HG03342 (cell line): ENCODE data around the gene COMMD6.
"Not testable (repeated sequence)": the region's sequence is repeated elsewhere in the genome, so short reads cannot be mapped to it uniquely, and the experiment has no call there.

Experiments
- ATAC-seq: cut with Tn5 transposase; IDR thresholded peaks from one replicate; pipeline ENCODE4 v1.9.1; 2021; ENCODE audit warnings: mild to moderate bottlenecking, moderate library complexity; ENCODE audit not compliant: unreplicated experiment

Gene COMMD6

DNA sequence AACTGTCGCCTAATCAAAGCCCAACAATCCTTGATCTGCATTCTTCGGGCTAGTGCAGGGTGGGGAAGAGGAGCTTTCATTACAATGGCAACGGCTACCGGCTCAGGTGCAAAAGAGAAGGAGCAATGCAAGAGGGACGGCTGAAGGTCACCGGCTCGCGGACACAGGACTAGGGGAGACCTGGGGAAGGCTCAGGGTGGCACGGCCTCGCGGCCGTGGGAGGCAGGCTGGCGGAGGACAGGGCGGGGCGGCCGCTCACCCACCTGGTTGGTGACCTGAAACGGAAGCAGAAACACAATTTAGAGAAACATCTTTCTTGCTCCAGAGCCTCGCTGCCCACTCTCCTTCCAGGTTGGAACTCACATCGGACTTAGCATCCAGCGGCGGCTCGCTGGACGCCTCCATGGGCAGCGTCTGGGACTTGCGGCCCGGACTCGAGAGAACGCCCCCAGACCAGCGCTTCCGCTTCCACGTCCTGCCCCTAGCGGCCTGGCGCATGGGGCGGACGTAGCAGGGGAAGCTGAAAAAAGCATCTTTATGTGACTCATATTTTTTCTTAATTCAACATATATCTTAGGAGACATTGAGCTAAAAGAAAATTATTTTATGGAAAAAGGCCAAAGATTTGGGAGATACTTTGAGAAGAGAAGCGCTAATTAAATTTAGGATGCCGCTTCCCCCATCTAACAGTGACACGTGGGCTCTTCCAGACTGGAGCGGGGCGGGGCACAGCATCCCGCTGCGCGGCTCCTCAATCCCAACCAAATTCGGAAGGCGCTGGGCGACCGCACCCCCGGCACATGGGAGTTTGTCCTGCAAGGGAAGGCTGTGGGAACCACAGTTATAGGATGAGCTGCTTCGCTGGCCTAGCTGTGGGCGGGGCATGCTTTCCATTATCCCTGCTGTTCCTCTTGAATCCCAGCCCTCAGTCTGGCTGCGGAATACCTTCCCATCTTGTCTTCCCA lies at the start of gene COMMD6:
TSS of gene COMMD6 (minus strand) at position 441 of the 965 bp plus-strand sequence. CDS start at position 405, 36 bp downstream.
- peak; percentile 97 for ATAC-seq

DNA sequence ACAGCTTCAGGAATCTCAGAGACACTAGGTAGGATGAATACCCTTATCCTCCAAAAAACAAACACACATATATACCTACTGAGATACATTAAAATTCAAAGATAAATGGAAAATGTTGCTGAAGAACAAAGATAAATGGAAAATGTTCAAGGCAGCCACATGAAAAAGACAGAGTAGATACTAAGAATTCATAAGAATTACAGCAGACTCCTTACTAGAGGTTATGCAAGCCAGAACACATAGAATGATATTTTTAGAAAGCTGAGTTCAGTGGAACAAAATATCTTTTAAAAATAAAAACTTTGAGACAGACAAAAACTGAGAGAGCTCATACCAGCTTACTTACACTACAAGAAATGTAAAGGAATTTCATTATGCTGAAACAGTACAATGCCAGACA lies 47.5 kb upstream of the COMMD6 start:
- ATAC-seq, result no peak

DNA sequence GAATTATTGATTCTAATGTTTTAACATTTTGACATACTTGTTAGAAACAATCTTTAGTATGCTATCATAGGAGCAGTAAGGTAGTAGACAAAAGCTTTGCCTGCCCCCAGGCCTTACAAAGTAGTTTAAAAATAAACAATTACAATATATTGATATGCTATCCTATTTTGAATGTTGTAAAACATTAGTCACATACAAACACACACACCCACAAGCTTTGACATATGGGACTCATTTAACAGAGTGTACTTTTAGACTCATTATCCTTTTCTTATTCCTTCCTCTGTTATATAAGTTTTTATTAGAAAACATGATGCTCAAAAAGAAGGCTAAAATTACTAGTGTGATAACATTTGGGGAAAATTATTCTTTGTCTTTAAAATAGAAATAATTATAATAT lies 45.5 kb upstream of the COMMD6 start:
- no peak for ATAC-seq

DNA sequence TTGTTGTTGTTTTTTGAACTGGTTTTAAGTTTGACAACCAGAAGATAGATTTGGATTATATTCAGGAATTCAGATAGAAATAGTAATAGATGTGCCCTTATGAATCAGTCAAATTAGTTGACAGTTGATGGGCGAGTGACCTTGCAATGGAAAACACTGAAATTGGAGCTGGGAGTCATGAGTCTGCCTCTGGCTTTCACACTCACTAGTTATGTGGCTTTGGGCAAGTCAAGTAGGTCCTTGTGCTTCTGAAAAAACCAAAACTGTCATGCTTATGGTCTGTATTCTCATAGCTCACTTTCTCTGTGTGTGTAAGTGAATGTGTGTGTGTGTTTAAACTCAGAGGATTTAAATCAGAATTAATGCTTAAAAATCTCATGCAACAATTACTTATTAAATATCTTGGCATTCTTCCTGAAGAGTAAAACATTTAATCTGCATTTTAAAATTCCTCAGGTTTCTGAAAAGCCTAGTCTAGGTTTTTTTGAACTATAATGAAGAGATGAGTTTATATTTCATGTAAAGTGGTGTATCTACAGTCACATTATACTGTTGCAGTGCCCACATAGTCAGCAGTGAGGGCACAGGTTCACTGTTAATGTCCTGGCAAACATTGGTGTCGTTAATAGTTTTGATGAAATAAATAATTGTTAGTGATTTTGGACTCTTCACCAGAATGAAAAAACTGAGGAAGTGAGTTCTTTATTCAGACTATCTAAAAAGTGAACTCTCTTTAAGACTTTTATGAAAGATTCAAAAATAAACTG lies 44.4 kb upstream of the COMMD6 start:
- no peak for ATAC-seq

DNA sequence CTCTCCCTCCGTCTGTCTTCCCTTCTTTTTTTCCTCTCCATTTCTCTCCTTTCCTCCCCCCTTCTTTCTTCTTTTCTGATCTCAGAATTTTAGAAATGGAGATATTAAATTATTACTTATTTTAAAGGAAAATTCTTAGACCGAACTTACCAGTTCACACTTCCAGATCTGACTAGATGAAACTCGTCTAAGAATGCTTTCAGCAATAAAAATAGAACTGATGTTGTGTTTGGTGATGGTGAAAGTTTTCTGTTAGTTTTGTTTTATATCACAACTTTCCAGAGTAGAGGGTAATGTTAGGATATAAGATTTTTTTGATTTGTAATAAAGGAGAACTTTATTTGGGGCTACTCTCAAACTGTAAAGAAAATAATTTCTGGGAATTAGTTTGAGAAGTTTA lies 41.9 kb upstream of the COMMD6 start:
- ATAC-seq, result no peak

DNA sequence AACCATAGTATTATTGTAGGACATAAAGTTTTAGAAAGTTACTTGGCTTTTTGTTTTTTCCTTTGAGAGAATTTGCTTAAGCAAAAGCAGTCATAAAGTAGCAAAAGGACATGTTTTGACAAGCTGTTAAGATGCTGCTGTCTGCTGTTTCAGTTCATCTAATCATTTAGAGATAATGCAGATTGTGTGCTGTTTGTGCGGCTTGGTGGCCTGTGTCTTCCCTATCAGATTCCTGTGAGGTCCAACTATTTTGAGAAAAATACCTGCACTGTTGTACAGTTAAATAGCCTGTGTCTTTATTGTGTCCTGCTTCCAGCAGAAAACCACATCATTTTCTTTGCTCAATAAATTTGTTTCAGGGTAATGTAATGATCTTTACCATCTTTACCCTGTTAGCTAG lies 31.9 kb upstream of the COMMD6 start:
- ATAC-seq, result no peak

DNA sequence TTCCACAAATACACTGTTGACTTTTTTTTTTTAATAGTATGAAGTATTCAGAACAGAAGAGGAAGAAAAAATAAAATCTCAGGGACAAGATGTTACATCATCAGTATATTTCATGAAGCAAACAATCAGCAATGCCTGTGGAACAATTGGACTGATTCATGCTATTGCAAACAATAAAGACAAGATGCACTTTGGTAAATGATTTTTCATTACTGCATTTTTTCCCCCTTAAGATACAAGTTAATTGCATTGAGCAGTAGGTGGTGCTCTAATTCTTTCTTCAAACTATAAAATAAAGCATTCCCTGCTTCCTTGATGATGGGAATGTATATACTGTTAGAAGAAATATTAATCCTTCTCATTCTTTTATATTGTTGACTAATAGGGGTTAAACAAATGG lies 29.0 kb upstream of the COMMD6 start:
- no peak for ATAC-seq

DNA sequence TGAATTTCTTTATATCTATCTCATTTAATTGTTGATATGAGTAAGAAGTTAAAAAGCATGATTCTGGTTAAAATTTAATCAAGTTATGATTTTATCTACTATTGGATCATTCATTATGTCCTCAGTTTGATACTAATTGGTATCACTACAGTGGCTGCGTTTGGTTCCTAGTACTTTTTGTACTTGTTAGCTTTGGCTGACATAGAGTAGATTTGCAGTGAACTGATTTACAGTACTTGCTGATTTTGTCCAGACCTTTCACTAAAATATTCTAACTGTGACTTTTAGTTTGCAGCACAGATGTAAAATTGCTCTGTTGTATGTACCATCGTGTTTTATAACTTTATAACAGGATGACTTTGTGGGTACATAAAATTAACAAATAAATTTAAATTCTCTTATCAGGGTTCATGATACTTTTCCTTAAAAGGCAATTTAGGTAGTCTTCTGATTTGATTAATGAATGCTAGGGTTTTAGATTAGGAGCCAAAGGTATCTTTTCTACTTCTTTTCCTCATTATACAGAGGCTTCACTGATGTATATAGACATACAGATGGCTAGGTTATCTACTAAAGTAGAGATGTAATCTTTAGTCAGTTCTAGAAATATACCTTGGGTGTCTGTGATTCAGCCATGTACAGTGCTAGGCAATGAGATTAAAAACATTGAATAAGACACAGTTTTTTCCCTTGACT lies 20.7 kb upstream of the COMMD6 start:
- ATAC-seq, result no peak

DNA sequence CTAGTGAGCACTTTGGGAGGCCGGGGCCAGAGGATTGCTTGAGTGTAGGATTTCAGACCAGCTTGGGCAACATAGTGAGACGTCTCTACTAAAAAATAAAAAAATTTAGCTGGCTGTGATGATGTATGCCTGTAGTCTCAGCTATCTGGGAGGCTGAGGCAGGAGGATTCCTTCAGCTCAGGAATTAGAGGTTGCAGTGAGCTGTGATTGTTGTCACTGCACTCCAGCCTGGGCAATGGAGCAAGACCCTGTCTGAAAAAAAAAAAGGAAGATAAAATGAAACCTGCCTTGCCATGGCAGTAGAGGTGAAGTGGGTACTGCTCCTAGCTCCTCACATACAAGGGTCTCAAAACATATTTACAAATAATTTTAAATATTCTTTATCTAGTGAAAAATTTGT lies 19.3 kb upstream of the COMMD6 start:
- ATAC-seq, result no peak

DNA sequence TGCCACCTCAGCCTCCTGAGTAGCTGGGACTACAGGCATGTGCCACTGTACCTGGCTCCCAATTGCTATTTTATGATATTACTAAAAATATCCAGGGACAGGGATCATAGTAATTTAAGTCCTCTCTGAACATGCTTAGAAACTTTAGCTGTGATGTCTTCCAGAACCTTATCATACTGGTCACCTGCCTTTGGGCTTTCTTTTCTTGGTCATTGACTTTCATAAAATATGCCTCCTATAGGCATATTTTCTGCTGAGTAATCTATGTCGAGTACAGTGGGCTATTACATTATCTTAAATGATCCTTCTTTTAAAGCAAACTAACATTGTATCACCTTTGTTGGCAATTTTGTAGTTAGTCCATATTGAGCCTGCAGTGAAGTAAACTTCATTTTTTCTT lies 18.2 kb upstream of the COMMD6 start:
- ATAC-seq, result no peak

DNA sequence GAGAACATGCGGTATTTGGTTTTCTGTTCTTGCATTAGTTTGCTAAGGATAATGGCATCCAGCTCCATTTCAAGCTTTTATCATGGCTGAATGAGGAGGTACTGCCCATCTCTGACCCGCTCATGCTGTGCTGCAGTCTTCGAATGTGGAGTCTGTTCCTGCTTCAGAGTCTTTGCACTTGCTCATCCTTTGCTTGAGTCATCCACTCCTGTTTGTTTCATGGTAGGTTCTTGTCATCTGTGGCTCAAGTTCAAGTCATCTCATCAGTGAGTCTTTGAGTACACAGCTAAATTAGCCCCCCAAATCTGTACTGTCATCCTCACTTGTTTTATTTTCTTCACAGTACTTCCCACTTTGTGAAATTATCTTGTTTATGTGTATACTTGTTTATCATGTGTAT lies 17.3 kb upstream of the COMMD6 start:
- no peak for ATAC-seq

DNA sequence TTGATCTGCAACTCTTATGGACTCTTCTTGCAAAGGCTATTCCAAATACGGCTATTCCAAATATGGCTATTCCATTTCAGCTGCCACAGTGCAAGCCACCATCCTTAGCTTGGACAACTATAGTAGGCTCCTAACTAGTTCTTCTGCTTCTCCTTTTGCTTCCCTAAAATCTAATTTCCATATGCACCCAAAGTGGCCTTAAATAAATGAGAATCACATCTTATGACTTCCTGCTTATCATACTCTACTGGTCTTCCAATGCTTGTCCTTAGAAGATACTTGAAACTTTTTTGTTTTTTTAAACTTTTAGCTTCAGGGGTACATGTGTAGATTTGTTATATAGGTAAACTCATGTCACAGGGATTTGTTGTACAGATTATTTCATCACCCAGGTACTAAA lies 16.8 kb upstream of the COMMD6 start:
- ATAC-seq, result no peak

DNA sequence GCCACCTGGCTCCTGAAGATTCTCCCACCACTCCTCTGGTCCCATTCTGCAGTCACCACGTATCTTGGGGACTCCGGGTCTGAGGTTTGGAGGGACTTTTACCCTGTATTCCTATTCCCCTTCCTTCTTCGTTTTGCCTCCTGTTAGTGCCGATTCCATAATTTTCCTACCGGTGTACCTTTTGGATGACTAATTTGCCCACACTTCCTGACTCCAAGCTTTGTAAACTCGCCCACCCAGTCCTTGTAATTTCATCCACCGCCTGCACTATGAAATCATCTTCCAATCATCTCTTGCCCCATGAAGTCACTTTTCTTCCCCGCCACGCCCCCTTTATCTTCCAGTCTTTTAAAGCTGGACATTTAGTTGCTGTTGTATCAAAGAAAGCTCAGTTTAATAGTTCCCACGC lies 12.5 kb upstream of the COMMD6 start:
- ATAC-seq, result peak; percentile 3

DNA sequence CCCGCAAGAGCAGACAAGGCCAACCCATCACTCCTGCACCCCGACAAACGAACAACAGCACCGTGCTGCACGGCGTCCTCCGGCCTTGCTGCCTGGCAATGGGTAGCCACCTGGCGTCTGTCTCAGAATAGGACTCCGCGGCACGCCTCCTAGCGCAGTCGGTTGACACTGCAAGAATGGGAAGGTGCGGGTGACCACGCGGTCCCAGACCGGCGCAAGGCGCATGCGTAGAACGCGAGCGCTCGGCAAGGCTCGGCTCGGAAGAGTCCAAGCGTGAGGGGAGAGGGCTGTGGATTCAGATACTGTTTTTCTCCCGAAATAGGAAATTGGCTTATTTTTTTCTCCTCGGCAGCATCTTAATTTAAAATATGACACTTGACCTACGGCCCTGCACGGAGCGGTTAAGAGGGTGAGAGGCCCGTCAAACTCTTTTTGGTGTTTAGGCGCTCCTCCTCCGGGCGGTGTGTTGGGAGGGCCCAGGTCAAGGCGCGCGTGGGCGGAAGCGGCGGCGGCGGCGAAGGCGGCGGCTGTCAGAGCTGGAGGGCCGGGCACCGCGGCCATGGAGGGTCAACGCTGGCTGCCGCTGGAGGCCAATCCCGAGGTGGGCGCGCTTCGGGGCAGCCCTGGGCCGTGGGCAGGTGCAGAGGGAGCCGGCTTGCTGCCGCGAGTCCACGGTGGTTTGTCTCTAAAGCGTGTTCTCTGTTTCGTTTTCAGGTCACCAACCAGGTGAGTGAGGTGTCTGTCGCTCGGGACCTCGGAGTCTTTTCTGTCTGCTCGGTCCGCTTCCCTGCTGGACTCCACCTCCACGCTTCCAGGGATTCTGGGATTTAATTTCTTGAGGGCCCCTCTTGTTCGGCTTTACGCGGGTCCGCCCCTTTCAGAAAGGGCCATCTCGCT lies 11.9 kb upstream of the COMMD6 start, which contains the start of gene UCHL3:
TSS of gene UCHL3 (plus strand) at position 530 of the 897 bp plus-strand sequence. CDS start at position 560, 30 bp downstream.
- ATAC-seq, result peak; percentile 96

DNA sequence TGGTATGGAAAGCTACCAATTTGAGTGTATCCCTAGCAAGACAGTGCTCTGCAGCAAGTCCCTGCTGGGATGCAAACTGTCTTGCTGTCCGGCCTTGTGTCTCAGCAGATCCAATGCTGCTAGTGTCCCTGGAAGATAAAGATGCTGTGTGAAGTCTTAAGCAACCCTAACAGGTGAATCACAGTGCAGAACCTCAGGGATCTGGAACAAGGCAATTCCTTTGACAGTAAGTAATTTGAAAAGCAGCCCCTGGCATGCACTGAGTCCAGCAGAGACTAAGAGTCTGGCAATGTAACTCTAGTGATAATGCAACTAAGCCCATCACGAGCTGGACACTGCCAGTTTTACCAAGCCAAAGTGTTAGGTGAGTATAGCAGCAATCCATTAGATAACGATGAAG lies 10.3 kb upstream of the COMMD6 start:
- ATAC-seq, result no peak

DNA sequence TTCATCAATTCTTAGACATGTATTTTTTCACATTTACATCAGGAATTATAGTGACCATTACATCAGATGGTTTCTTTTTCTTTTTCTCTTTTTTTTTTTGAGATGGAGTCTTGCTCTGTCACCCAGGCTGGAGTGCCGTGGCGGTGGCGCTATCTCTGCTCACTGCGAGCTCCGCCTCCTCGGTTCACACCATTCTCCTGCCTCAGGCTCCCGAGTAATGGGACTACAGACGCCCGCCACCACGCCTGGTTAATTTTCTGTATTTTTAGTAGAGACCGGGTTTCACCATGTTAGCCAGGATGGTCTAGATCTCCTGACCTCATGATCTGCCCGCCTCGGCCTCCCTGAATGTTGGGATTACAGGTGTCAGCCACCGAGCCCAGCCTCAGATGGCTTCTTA lies 7.7 kb upstream of the COMMD6 start:
- ATAC-seq, result not testable (repeated sequence)

DNA sequence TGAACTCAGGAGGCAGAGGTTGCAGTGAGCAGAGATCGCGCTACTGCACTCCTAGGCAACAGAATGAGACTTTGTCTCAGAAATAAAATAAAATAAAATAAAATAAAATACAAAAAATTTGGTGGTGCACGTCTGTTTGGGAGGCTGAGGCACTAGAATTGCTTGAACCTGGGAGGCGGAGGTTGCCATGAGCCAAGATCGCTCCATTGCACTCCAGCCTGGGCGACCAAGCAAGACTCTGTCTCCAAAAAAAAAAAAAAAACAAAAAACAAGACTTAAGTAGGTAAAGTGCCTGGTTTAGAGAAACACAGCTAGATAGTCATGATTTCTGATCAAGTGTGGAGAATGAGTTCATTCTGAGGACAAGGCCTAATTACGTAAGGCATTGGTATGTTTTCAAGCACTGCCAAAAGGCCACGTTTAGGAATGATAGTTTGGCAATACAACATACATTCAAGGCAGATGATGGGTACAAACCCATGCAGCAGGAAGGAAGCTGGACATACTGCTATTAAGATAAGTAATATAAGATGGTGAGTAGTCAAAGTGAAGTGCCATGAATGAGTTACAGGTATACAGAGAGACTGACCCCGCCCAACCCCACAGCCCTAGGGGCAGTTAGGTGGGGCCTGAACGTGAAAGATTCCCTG lies 7.2 kb upstream of the COMMD6 start:
- ATAC-seq, result no peak

DNA sequence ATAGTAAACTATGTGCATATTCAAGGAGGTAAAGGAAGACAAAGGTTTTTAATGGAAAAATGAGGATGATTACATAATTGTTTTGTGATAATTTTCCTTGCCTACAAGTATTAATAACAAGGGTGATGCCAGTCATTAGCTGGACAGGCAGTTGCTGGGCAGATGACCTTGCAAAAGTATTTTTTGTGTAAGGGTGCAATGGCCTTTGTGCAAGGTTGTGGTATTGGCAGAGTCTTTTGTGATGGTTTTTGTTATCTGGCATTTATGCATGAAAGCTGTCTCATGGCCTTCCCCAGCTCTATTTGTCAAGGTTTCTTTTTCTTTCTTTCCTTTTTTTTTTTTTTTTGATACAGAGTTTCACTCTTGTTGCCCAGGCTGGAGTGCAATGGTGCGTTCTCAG lies 4.3 kb upstream of the COMMD6 start:
- no peak for ATAC-seq

DNA sequence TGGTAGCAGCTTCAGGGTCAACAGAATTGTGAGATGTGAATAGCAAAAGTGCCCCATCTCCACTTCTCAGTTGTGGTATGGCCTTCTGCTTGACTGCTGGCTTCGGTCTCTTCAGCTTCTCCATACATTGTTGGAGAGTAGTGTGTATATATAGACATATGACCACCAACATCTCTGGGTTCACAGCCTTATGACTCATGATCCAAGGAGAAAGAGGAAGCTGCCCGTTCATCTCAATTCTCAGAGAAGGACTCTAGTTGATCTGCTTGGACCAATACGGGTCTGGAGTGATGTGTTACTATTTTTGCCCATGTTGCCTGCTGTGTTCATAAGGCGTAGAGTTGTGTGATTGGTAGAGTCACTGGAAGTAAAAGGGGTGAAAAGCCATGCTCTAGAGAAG lies 3.6 kb upstream of the COMMD6 start:
- peak; percentile 29 for ATAC-seq

DNA sequence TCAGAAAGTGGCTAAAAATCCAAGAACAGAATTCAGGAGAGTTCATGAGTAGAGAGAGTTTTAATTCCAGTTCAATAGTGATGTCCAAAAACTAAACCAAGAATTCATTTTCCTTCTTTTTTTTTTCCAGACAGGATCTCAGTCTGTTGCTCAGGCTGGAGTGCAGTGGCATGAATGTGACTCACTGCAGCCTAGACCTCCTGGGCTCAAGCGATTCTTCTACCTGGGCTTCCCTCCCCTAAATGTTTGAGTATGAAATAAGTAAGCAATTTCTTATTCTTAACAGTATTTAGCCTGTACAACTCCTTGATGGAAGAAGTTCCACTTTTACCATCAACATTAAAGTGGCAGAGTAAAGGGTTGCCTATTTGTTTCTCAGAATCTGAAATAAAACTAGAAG lies 3.8 kb downstream of the COMMD6 start:
- no peak for ATAC-seq
